NCI-H2029 treated with DMSO at 0.1 percent for 48 hours (cell line): Measurements from ENCODE around the gene DPYSL3.
"Not testable (repeated sequence)": the region's sequence is repeated elsewhere in the genome, so short reads cannot be mapped to it uniquely, and the experiment has no call there.

Experiments used
- DNase-seq: peaks from one replicate; lab custom pipeline; 2025; lab: John Stamatoyannopoulos, UW

The DPYSL3 gene

GRCh38 chr5:147369742-147370374, 140.0 kb downstream of the DPYSL3 start:
- peak; percentile 6 for DNase-seq

DNA sequence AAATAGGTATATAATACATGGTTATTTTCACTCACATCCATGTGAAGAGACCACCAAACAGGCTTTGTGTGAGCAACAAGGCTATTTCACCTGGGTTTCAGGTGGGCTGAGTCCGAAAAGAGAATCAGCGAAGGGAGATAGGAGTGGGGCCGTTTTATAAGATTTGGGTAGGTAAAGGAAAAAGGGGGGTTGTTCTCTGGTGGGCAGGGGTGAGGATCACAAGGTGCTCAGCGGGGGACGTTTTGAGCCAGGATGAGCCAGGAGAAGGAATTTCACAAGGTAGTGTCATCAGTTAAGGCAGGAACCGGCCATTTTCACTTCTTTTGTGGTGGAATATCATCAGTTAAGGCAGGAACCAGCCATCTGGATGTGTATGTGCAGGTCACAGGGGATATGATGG, 142.5 kb downstream of the DPYSL3 start:
- DNase-seq, result not testable (repeated sequence)

DNA sequence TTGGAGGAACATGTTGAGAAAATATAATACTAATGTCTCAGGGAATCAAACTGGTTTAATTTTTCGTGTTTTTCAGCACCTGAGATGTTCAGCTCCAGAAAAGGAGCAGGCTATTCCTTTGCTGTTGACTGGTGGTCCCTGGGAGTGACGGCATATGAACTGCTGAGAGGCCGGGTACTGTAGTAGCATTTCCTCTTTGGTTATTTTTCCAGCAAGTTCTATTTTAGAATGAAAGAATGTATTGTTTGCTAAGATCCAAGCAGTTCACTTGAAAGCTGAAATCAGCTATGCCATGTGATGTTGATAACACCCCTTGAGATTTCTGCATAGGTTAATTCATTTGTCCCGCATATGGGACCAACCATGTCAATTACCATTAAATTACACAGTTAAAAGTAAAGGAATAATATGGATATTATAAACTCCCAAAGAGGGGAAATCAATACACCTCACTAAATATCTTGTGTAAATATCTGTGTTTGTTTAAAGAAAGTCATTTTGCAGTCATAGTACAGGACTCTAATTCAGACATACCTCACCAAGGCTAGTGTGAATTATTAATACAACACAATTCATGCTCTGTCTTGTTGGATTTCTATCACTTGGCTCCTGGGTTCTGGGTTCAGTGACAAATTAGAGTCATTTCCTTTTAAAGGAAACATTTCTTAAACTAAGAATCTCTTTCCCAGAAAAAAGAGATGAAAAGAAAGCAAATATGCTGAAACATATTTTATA, 148.3 kb downstream of the DPYSL3 start:
- no peak for DNase-seq

DNA sequence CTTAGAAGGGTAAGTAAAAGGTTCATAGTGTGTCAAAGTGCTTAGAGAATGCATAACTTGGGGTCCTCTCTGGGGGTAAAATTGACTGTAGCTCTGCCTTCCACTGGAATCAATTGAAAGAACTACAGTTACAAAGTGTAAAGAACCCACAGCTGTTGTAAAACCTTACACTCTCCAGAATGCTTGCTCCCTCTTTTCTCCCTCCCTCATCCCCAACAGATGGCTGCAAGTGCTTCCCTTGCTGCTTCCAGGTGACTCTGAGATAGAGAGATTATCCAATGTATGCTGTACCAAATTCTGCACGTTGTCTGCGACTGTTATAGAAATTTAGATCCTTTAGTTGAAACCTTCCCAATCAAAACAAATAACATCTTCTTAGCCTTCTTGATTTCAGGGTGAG, 149.1 kb downstream of the DPYSL3 start:
- DNase-seq, result no peak

DNA sequence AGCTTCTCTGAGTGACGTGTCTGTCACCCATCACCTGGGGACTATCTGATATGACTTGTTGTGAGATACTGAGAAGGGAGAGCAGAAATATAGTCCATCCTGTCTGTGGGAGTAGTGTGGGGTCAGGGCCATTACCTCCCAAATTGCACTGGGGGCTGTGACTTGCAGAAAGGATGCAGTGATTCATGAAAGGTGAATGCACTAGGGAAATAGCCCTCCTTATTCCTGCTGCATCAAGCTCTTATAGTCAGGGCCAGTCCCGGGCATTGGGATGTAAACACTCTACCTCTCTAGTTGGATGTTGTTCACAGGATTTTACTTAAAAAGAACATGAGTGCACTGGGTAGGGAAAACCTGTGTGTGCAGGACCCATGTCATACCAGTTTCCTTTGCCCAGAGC, 150.3 kb downstream of the DPYSL3 start:
- no peak for DNase-seq

- no peak for DNase-seq
Observed at GRCh38 chr5:147359101-147359500, 150.8 kb downstream of the DPYSL3 start.

DNA sequence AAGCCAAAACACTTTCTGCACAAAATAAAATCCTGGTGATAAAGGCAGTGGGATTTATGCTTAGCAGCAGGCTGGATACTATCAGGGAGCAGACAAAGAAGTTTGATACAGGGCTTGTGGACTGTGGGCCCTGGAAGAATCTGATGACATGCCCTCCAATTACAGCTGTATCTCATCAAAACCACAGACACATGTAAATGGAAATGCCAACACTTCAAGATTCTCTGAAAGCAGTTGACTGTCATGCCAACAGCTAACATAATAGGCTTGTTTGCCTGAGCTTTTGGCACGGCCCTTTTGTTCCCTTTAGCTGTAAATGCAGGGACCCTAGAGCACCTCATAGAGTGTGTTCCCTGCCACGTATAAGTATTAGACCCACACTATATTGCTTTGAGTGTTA, 160.6 kb downstream of the DPYSL3 start:
- DNase-seq, result peak; percentile 76

GRCh38 chr5:147348451-147348850, 161.4 kb downstream of the DPYSL3 start:
- no peak for DNase-seq

GRCh38 chr5:147348046-147348445, 161.8 kb downstream of the DPYSL3 start:
- no peak for DNase-seq

GRCh38 chr5:147346006-147346561, 163.8 kb downstream of the DPYSL3 start:
- no peak for DNase-seq

GRCh38 chr5:147344861-147345260, 165.0 kb downstream of the DPYSL3 start:
- no peak for DNase-seq

GRCh38 chr5:147341345-147341744, 168.5 kb downstream of the DPYSL3 start:
- no peak for DNase-seq

GRCh38 chr5:147340941-147341340, 168.9 kb downstream of the DPYSL3 start:
- DNase-seq, result no peak
